Parathyroid adenoma (tissue), 2 donors: ENCODE results near the gene KCNQ1.

Experiments
- H2AFZ ChIP-seq: fragments of 300-600 bp; sonication (generic); one replicate; pipeline ENCODE4 v1.7.0; 2017; ENCODE audit warnings: antibody characterized with exemption, mild to moderate bottlenecking
- H3K27ac ChIP-seq: fragments of 300-600 bp; sonication (generic); one replicate; pipeline ENCODE4 v1.7.0; 2017
- H3K27me3 ChIP-seq: fragments of 300-600 bp; sonication (generic); one replicate; pipeline ENCODE4 v1.7.0; 2017; ENCODE audit warnings: low read length; ENCODE audit not compliant: control insufficient read depth, insufficient read depth
- H3K36me3 ChIP-seq: fragments of 300-600 bp; sonication (generic); one replicate; pipeline ENCODE4 v1.7.0; 2017; ENCODE audit warnings: low read length; ENCODE audit not compliant: control insufficient read depth, insufficient read depth
- H3K4me1 ChIP-seq: fragments of 300-600 bp; sonication (generic); one replicate; pipeline ENCODE4 v1.7.0; 2017; ENCODE audit warnings: control low read depth
- H3K4me2 ChIP-seq: fragments of 300-600 bp; sonication (generic); one replicate; pipeline ENCODE4 v1.7.0; 2017; ENCODE audit warnings: low read length
- H3K4me3 ChIP-seq: fragments of 300-600 bp; sonication (generic); one replicate; pipeline ENCODE4 v1.7.0; 2017; ENCODE audit warnings: low read depth, low read length
- H3K79me2 ChIP-seq: fragments of 300-600 bp; sonication (generic); one replicate; pipeline ENCODE4 v1.7.0; 2017; ENCODE audit warnings: control low read depth
- H3K9ac ChIP-seq: fragments of 300-600 bp; sonication (generic); one replicate; pipeline ENCODE4 v1.7.0; 2017; ENCODE audit warnings: mild to moderate bottlenecking
- H3K9me3 ChIP-seq: fragments of 300-600 bp; sonication (generic); one replicate; pipeline ENCODE4 v1.7.0; 2017; ENCODE audit warnings: low read length; ENCODE audit not compliant: control insufficient read depth
- CTCF ChIP-seq: fragments of 300-600 bp; sonication (generic); IDR thresholded peaks from one replicate; pipeline ENCODE4 v1.7.0; 2017; ENCODE audit warnings: antibody characterized with exemption, mild to moderate bottlenecking
- donor health status: primary hyperparathyroidism.

KCNQ1 gene

GRCh38 chr11:2473361-2474058 lies 28.7 kb downstream of the KCNQ1 start:
- Histone ChIP-seq H3K9me3 (no peaks in the 10 kb centered on the region), H3K79me2 (peaks cover 2% of the 10 kb centered on the region), H3K4me3 (no peak overlapping the region), H3K4me1 (no peaks in the 10 kb centered on the region), H3K27me3 (no peaks in the 10 kb centered on the region), H3K36me3 (no peaks in the 10 kb centered on the region), H3K27ac (no peak overlapping the region), H2AFZ (no peak overlapping the region), H3K4me2 (no peak overlapping the region), H3K9ac (no peak overlapping the region)
- TF ChIP-seq CTCF: no peak

GRCh38 chr11:2474059-2474901 lies 29.5 kb downstream of the KCNQ1 start:
- Histone ChIP-seq H3K9ac (no peak overlapping the region), H3K79me2 (peaks cover 2% of the 10 kb centered on the region), H3K4me1 (no peaks in the 10 kb centered on the region), H3K36me3 (no peaks in the 10 kb centered on the region), H3K4me2 (no peak overlapping the region), H3K4me3 (no peak overlapping the region), H3K27me3 (no peaks in the 10 kb centered on the region), H3K9me3 (no peaks in the 10 kb centered on the region), H3K27ac (no peak overlapping the region), H2AFZ (no peak overlapping the region)
- TF ChIP-seq CTCF: no peak

- Histone ChIP-seq H2AFZ (no peak overlapping the region), H3K4me3 (no peak overlapping the region), H3K4me2 (no peak overlapping the region), H3K79me2 (peaks cover 2% of the 10 kb centered on the region), H3K36me3 (no peaks in the 10 kb centered on the region), H3K27me3 (no peaks in the 10 kb centered on the region), H3K4me1 (no peaks in the 10 kb centered on the region), H3K27ac (no peak overlapping the region), H3K9ac (no peak overlapping the region), H3K9me3 (no peaks in the 10 kb centered on the region)
- no peak for TF ChIP-seq CTCF
These were observed 30.5 kb downstream of the KCNQ1 start for GRCh38 chr11:2475136-2475918.

- Histone ChIP-seq H3K4me1 (no peaks in the 10 kb centered on the region), H3K4me2 (no peak overlapping the region), H3K79me2 (peaks cover under 1% of the 10 kb centered on the region), H3K27me3 (no peaks in the 10 kb centered on the region), H2AFZ (no peak overlapping the region), H3K36me3 (no peaks in the 10 kb centered on the region), H3K27ac (no peak overlapping the region), H3K9ac (no peak overlapping the region), H3K9me3 (no peaks in the 10 kb centered on the region), H3K4me3 (no peak overlapping the region)
- no peak for TF ChIP-seq CTCF
These were observed 32.4 kb downstream of the KCNQ1 start for GRCh38 chr11:2477254-2477653.
